Kidney epithelial cell (primary cell): ENCODE measurements around the gene NCKAP5. TPM values are rescaled to one million over a fixed set of nuclear protein-coding genes. Genes with fewer than 3 reads are reported as not detected.

Experiments
- DNase-seq: peaks from one replicate; pipeline ENCODE4 v3.0.0-alpha.2; 2010; ENCODE audit warnings: low read depth
- H3K27me3 ChIP-seq: 2 replicates; pipeline ENCODE4 v1.6.0; 2011; ENCODE audit warnings: low read length; ENCODE audit not compliant: control insufficient read depth, insufficient read depth
- H3K36me3 ChIP-seq: 2 replicates; pipeline ENCODE4 v1.5.1; 2011; ENCODE audit warnings: low read length; ENCODE audit not compliant: control insufficient read depth, insufficient read depth
- H3K4me3 ChIP-seq: 2 replicates; pipeline ENCODE4 v1.5.1; 2011; ENCODE audit warnings: low read depth, mild to moderate bottlenecking, control low read depth, low read length
- total RNA-seq: library from RNA; depleted of rRNA; stranded (reverse); fragments of >200 nt; gene quantifications from 2 replicates; pipeline ENCODE4 v1.2.3, GENCODE V29; 2015
- TF ChIP-seq, protein P1 (sequence below): IDR thresholded peaks from 2 replicates; pipeline ENCODE4 v1.5.1; 2011; ENCODE audit warnings: mild to moderate bottlenecking, moderate library complexity, low read length, control low read depth, inconsistent platforms; ENCODE audit not compliant: insufficient read depth, poor library complexity, severe bottlenecking

The NCKAP5 gene
- total RNA-seq, 1 donor from 2014 or later: 0.33 TPM

DNA sequence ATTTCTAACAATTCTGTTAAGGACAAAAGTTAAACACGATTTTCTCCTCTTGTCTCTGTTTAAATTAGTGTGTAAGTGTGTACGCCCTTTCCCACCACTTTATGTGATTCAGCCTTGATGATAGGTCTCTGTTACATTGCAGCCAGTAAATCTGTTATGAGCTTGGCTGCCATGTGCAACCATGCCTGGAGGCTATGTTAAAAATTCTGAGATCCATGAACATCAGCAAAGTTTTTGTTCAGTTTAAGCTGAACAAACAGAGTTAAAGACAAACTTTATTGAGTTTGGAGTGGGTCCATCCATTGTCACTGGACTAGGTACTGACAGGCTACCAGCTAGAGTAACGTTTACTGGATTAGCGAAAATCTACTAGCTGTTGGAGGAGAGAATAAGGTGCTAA is 110.4 kb downstream of the NCKAP5 start:
- H3K27me3 ChIP-seq: no peaks in the 10 kb centered on the region
- H3K4me3 ChIP-seq: no peak overlapping the region
- TF ChIP-seq, protein P1, sequence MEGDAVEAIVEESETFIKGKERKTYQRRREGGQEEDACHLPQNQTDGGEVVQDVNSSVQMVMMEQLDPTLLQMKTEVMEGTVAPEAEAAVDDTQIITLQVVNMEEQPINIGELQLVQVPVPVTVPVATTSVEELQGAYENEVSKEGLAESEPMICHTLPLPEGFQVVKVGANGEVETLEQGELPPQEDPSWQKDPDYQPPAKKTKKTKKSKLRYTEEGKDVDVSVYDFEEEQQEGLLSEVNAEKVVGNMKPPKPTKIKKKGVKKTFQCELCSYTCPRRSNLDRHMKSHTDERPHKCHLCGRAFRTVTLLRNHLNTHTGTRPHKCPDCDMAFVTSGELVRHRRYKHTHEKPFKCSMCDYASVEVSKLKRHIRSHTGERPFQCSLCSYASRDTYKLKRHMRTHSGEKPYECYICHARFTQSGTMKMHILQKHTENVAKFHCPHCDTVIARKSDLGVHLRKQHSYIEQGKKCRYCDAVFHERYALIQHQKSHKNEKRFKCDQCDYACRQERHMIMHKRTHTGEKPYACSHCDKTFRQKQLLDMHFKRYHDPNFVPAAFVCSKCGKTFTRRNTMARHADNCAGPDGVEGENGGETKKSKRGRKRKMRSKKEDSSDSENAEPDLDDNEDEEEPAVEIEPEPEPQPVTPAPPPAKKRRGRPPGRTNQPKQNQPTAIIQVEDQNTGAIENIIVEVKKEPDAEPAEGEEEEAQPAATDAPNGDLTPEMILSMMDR: no peak
- H3K36me3 ChIP-seq: no peaks in the 10 kb centered on the region
- DNase-seq: no peak

DNA sequence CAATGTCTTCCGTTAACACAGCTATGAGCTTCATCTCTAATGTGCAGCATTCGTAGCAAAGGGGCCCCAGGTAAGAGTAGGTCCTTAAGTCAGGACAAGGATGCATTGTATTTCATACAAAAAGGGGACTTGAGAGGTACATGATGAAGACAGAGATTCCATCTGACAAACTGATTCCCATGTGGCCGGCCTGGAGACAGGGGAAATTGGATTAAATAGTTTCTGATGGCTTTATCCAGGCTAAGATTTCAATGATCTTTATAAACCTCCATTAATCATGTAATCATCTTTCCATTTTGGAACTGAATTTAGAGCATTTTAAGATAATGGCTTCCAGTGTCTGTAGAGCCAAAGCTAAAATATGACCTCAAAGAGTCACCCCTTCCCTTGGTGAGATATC is 111.3 kb downstream of the NCKAP5 start:
- TF ChIP-seq, protein P1: no peak
- no peak for DNase-seq
- H3K27me3 ChIP-seq: no peaks in the 10 kb centered on the region
- no peaks in the 10 kb centered on the region for H3K36me3 ChIP-seq
- no peak overlapping the region for H3K4me3 ChIP-seq

DNA sequence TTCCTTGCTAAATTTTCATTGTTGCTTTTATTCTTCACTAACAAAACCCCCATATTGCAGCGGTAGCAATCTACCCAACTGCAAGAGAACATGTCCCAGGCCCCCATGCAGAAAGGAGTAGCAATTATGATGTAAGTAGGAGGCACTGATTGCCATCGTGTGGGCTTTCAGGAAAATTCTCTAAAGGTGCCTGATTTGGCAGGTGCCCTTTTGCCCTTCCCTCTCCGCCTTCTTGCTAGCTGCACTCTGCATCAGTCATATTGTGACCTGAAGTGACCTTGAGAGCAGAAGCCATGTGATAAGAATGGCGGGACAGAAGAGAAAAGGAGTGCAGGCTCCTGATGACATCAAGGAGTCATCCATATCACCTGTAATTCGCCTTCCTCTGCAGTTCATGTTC is 112.1 kb downstream of the NCKAP5 start:
- TF ChIP-seq, protein P1: no peak
- no peak overlapping the region for H3K4me3 ChIP-seq
- no peak for DNase-seq
- H3K27me3 ChIP-seq: no peaks in the 10 kb centered on the region
- H3K36me3 ChIP-seq: no peaks in the 10 kb centered on the region

DNA sequence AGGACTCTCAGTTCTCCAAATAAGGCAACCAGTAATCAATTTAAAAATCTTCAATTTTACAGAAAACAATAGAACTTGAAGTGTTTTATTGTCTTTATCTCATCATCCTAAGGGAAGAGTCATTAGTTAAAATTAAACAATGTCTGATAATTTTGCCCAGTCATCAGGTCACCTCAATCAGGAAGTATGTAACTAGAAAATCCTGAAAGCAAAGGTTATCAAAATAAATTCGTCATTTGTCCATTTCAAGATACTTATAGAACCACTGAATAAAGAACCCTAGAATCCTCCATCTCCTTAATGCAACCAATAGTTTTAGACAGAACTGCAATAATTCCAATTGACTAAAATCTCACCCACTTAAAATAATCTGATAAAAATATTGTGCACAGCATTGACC is 115.2 kb downstream of the NCKAP5 start:
- TF ChIP-seq, protein P1: no peak
- Histone ChIP-seq H3K27me3 (no peaks in the 10 kb centered on the region), H3K4me3 (no peak overlapping the region), H3K36me3 (no peaks in the 10 kb centered on the region)
- no peak for DNase-seq

DNA sequence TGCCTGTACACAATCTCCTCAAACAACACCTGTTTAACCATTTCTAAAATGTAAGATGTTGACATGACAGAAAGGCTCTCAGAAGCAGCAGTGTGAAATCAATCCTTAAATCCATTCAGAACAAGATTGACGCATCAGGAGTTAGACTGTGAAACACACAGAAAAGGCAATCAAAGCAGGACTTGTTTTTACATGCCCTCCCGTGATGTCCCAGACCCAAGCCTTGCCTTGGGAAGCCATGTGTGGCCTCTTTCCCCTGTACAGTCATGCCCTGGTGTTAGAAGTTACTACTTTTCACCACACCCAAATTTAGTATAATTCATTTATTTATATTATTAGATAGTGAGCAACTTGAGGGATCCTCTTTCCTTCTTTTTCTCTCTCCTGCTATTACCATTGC is 115.7 kb downstream of the NCKAP5 start:
- TF ChIP-seq, protein P1: no peak
- H3K27me3 ChIP-seq: no peaks in the 10 kb centered on the region
- no peak for DNase-seq

DNA sequence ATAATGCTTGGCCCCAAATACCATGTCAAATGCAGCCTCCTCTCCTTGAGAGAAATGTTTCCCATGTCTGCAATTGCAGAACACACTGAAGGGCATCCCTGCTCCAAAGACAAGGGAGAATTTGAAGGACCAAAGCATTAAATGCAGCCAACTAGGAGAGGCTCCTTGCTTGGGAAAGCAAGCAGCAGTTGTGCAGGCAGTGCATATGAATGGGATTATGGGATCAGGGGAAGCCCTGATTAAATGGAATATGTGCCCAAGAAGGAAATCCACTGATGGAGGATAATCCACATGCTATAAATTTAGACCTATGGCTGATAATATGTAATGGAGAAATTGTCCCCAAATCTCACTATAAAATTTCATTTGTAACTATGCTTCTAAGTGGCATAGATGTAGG is 116.1 kb downstream of the NCKAP5 start:
- Histone ChIP-seq H3K36me3 (no peaks in the 10 kb centered on the region), H3K4me3 (no peak overlapping the region), H3K27me3 (no peaks in the 10 kb centered on the region)
- no peak for DNase-seq
- TF ChIP-seq, protein P1: no peak

More for the DNA sequence above, 115.7 kb downstream of the NCKAP5 start:
- Histone ChIP-seq H3K4me3 (no peak overlapping the region), H3K36me3 (no peaks in the 10 kb centered on the region)
